C1 segment of cervical spinal cord (tissue), 14 donors: ENCODE measurements around the gene TSC22D1.
"Not testable (repeated sequence)": the region's sequence is repeated elsewhere in the genome, so short reads cannot be mapped to it uniquely, and the experiment has no call there.

Experiments used
- DNase-seq, 14 donors: peaks; one replicate each; lab custom pipeline; 2025; lab: John Stamatoyannopoulos, UW

TSC22D1 gene

DNA sequence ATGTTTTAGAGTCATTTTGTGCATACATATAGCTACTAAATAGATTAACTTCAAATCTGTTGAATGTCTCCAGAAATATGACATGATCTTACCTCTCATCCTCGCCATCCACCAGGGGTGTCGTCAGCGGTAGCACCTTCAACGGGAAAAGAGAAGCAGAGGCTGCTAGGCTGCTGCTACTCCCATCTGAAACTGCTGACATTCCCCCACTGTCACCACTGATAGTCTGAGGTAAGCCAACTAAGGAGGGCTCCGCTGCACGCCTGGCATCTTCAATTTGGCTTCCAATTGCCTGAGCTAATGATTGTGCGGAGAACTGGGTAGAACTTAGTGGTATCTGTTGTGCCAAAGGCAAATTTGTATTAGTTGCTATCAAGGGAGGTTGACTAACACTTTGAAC is 3.1 kb downstream of the TSC22D1 start:
- DNase-seq = peak in 1 of 14 donors; percentile 34

DNA sequence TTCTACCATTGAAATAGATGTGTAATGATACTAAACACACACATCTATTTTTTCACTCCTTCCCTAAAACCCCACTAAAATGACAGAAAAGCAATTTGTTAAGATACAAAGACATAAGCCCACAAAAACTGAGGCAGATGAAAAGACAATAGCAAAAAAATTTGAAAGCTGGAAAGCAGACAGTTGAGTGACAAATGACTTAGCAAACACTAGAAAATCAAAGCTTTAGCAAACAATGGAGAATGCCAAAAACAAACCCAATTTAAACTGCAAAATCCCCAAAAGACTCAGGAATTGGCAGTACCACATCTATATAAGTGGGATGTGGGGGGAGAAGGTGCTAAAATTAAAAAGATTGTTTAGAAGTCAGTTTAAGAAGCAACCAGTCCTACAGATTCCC is 9.5 kb downstream of the TSC22D1 start:
- DNase-seq = no peak

DNA sequence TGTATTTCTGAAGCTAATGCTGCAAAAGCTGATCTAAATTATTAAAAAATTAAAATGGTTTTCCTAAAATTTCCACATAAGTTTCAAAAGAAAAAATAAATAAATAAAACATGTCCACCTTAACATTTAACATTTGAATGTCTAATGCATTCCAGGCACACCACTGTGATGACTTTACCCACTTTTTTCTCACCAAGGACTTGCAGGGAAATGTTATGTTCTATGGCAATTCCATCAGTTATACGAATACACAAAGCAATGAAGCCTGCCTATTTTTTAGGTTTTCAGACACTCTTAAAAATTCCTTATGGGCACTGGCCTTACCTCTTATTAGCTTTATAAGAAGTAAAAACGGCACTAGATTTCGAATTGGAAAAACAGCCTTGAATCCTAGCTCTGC is 10.2 kb downstream of the TSC22D1 start:
- DNase-seq = no peak

- DNase-seq = no peak
Measured at GRCh38 chr13:44564936-44565335, 11.2 kb downstream of the TSC22D1 start.

DNA sequence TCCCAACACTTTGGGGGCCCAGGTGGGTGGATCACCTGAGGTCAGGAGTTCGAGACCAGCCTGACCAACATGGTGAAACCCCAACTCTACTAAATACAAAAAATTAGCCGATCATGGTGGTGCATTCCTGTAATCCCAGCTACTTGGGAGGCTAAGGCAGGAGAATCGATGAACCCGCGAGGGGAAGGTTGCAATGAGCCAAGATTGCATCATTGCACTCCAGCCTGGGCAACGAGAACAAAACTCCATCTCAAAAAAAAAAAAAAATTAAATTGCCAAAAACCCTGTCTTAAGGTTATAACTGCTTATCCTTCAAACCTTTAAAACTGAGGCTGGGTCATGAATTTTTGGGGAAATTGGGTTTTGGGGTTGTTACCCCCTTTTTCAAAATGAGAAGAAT is 13.3 kb downstream of the TSC22D1 start:
- not testable (repeated sequence) for DNase-seq

DNA sequence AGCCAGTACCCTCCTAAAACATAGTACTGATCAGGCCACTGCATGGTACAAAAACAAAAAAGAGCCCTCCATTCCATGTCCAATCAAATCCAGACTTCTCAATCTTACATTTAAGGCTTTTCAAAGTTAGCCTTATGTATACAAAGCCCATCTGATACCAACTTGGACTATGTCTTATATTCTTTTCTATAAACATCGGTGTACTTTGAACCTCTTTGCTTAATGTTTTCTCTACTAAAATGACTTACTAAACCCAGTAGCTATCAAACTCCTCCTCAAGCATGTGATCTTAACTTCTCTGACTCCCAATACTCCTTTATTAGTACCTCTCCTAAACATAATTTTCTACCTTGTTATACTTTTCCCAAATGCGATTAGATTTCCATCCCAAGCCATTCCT is 14.8 kb downstream of the TSC22D1 start:
- no peak for DNase-seq

GRCh38 chr13:44557986-44558385 is 18.1 kb downstream of the TSC22D1 start:
- DNase-seq = no peak

GRCh38 chr13:44555207-44555606 is 20.9 kb downstream of the TSC22D1 start:
- no peak for DNase-seq

- DNase-seq = no peak
Measured at GRCh38 chr13:44549476-44549875, 26.7 kb downstream of the TSC22D1 start.

DNA sequence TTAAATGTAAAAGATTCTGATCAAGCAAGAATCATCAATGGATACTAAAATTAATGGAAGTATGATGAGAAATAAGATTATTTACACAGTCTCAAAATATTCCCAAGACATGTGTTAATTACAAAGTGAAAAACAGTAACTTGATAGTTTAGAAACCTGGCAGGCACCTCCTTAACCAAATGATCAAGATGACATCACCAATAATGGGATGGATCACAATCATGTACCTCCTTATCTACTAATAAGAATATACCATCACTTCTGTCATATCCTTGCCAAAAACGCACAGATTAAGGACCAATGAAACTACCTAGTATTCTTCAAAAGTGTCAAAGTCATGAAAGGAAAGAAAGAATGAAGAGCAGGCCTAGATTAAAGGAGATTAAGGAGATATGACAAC is 30.0 kb downstream of the TSC22D1 start:
- DNase-seq = no peak

- DNase-seq = no peak
Measured at GRCh38 chr13:44543369-44543768, 32.8 kb downstream of the TSC22D1 start.

- no peak for DNase-seq
Measured at GRCh38 chr13:44542361-44542760, 33.8 kb downstream of the TSC22D1 start.

DNA sequence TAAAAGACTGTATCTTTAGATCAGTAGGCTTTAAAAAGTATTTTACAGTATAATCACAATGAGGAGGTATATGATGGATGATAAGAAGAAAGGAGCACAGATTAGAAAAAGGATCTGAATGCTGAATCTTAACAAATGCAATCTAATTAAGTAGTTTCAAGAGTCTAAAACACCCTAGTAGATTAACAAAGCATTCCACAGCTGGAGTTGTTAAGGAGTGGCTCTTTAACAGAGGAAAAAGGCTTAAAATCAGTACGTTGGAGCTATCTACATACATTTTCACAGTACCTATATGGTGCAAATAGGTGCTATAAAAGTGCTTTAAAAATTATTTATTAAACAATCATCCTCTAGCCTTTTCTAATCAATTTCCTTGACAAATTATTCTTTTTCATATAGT is 34.5 kb downstream of the TSC22D1 start:
- no peak for DNase-seq

- DNase-seq = no peak
Measured at GRCh38 chr13:44540761-44541434, 35.2 kb downstream of the TSC22D1 start.

GRCh38 chr13:44537248-44537647 is 38.9 kb downstream of the TSC22D1 start:
- DNase-seq = no peak

- no peak for DNase-seq
Measured at GRCh38 chr13:44523146-44524015, 52.7 kb downstream of the TSC22D1 start.

GRCh38 chr13:44519642-44520041 is 56.5 kb downstream of the TSC22D1 start:
- DNase-seq = no peak

- DNase-seq = no peak
Measured at GRCh38 chr13:44516771-44517170, 59.4 kb downstream of the TSC22D1 start.

DNA sequence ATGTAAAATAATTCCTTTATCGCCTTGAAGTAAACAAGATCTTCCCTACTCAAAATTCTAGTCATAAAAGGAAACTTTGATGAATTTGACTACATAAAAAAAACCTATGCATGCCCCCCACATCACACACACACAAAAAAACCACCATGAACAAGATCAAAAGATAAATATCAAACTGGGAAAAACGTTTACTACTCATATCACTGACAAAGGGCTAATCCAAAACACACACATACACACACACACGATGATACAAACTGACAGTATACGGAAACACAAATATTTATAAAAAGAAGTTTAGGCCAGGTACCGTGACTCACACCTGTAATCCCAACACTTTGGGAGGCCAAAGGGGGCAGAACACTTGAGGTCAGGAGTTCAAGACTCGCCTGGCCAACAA is 61.9 kb downstream of the TSC22D1 start:
- no peak for DNase-seq

GRCh38 chr13:44509853-44510252 is 66.3 kb downstream of the TSC22D1 start:
- not testable (repeated sequence) for DNase-seq

DNA sequence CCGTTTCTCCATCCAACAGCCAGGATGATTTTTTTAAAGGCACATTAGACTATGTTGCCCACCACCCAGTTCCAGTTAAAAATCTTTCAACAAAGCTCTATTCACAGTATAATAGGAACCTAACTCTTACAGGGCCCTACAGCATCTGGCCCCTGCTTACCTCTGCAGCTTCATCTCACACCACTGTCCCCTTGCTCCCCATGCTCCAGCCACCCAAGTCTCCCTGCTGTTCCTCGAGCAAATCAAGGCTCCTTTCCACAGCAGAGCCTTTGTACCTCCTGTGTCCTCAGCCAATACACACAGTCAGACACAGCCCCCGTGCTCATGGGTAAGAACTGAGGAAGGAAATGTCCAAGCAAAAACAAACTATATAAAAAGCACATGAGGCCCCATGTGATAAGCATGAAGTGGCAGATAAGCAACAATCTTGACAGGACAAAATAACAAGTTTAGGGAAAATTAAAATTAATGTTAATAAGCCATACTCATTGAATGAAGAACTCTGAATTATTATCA is 67.5 kb downstream of the TSC22D1 start:
- DNase-seq = no peak

DNA sequence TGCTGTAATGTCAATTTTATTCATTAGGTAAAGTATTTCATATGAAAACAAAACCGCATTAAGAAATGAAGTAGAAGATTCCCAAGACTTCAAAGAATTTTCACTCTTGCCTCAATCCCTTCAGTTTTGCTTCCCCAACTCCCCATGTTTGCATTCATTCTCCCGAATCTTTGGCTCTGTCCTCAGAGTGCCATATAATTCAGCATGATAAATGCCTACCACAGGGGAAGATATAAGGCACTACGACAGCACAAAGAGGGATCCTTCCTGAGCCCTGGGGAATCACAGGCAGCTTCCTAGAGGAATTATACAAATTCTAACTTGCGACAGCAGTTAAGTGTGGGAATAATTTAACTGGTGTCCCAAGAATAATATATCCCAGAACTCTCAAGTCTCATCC is 68.5 kb downstream of the TSC22D1 start:
- no peak for DNase-seq

DNA sequence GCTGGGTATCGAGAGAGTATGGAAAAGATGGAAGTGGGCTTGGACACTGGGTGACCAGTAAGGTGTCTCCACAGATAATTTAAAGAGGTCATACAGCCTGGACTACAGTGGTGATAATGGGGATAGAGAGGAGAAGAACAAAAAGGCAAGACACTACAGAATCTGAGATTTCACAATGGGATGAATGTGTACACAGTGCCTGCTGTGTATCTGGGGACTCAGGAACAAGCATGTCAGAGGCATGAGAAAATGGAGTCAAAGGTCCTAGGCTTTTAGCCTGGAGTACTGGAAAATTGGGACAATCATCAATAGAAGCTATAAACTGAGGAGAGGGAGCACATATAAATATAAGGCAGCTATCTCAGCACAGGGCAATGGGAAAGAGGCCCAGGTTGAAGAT is 69.4 kb downstream of the TSC22D1 start:
- DNase-seq = no peak
